ENCODE data around the gene BEAN1.
A peak's percentile ranks its signal among the peaks of the same experiment; 100 is the strongest.

The BEAN1 gene

DNA sequence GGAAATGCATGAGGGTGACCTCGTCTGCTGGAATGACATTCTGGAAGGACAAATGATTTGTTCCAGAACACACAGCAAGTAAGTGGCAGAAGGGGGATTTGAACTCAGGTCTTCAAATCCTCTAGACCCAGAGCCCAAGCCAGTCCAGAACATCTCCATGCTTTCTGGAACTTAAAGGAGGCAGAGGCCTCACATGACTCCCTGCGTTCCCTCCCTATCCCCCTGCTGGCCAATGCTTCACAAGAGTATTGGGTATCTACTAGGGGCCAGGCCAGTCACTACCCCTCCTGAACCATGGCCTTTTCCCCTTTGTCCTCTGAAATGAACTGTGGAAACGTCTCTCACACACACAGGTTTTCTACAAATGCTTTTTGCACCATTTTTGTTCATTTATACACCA lies 7.6 kb upstream of the BEAN1 start:
- no peak overlapping the region for H3K4me3 ChIP-seq (ENCODE audit: low read depth, low read length)
- in situ Hi-C loops (cut with HindIII; ENCODE audit: low sequenced_read_pairs): no loop called here
- DNase-seq (ENCODE audit: low read depth, low spot score): no peak
- TF ChIP-seq, protein P1, sequence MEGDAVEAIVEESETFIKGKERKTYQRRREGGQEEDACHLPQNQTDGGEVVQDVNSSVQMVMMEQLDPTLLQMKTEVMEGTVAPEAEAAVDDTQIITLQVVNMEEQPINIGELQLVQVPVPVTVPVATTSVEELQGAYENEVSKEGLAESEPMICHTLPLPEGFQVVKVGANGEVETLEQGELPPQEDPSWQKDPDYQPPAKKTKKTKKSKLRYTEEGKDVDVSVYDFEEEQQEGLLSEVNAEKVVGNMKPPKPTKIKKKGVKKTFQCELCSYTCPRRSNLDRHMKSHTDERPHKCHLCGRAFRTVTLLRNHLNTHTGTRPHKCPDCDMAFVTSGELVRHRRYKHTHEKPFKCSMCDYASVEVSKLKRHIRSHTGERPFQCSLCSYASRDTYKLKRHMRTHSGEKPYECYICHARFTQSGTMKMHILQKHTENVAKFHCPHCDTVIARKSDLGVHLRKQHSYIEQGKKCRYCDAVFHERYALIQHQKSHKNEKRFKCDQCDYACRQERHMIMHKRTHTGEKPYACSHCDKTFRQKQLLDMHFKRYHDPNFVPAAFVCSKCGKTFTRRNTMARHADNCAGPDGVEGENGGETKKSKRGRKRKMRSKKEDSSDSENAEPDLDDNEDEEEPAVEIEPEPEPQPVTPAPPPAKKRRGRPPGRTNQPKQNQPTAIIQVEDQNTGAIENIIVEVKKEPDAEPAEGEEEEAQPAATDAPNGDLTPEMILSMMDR (IDR thresholded peaks at IDR 0.05; ENCODE audit: low read depth, low read length): no peak

DNA sequence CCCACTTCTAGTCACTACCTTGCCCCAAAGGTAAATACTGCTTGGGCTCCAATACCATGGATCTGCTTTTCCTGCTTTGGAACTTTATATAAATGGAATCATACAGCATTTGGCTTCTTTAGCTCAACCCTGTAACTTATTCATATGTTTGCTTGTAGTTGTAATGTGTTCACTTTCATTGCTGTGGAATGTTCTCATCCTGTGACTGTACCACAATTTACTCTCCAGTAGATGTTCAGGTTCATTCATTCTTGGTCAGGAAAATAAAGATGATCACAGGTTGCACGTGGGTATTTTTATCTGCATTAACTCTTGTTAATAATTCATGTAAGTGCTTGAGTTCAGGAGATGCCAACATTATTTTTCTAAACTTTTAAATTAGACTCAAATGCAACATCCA lies 6.7 kb upstream of the BEAN1 start:
- in situ Hi-C loops (cut with HindIII; ENCODE audit: low sequenced_read_pairs): no loop called here
- peak; percentile 19 for DNase-seq (ENCODE audit: low read depth, low spot score)
- TF ChIP-seq, protein P1 (IDR thresholded peaks at IDR 0.05; ENCODE audit: low read depth, low read length): no peak
- no peak overlapping the region for H3K4me3 ChIP-seq (ENCODE audit: low read depth, low read length)

DNA sequence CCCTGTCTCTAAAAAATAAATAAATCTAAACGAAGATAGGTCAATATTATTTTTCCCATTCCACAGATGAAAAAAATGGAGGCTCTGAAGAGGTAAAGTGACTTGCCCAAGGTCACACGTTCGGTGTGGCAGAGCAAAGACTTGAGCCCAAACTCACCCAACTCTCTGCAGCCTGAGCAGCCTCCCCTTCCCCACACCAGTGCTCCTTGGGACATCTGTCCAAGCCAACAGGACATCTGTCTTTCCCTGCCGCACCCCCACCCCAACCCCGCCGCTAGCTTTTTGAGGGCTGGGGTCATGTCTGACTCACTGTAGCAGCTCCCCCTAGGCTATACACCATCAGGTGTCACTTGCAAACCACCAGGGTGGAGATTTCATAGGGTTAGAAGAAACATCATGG lies 5.2 kb upstream of the BEAN1 start:
- no peak overlapping the region for H3K4me3 ChIP-seq (ENCODE audit: low read depth, low read length)
- in situ Hi-C loops (cut with HindIII; ENCODE audit: low sequenced_read_pairs): no loop called here
- TF ChIP-seq, protein P1 (IDR thresholded peaks at IDR 0.05; ENCODE audit: low read depth, low read length): no peak
- DNase-seq (ENCODE audit: low read depth, low spot score): no peak

- no peak overlapping the region for H3K4me3 ChIP-seq (ENCODE audit: low read depth, low read length)
- in situ Hi-C loops (cut with HindIII; ENCODE audit: low sequenced_read_pairs): no loop called here
- DNase-seq (ENCODE audit: low read depth, low spot score): no peak
- TF ChIP-seq, protein P1 (IDR thresholded peaks at IDR 0.05; ENCODE audit: low read depth, low read length): no peak
These were observed 4.7 kb upstream of the BEAN1 start for GRCh38 chr16:66422366-66422765.

GRCh38 chr16:66423177-66423576 lies 3.9 kb upstream of the BEAN1 start:
- TF ChIP-seq, protein P1 (IDR thresholded peaks at IDR 0.05; ENCODE audit: low read depth, low read length): no peak
- DNase-seq (ENCODE audit: low read depth, low spot score): no peak
- H3K4me3 ChIP-seq (ENCODE audit: low read depth, low read length): no peak overlapping the region
- in situ Hi-C loops (cut with HindIII; ENCODE audit: low sequenced_read_pairs): no loop called here

DNA sequence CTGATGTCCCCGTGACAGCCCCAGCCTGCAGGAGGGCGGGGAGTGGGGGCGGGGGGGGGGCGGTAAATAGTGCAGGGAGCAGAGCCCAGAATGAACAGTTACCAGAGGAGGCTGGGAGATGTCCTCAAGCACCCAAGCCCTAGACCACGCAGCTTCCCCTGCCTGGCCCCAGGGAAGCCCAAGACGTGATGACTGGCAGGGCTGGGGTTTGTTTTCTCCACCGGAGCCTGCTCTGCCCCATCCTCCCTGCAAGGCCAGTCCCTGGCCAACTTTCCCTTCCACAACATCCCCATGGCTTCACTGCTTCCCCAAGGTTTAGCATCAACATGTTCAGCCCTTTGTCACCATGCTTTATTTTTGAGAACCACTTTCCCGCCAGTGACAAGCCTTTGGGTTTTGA lies 1.4 kb upstream of the BEAN1 start:
- DNase-seq (ENCODE audit: low read depth, low spot score): no peak
- TF ChIP-seq, protein P1 (IDR thresholded peaks at IDR 0.05; ENCODE audit: low read depth, low read length): no peak
- in situ Hi-C loops (cut with HindIII; ENCODE audit: low sequenced_read_pairs): no loop called here
- no peak overlapping the region for H3K4me3 ChIP-seq (ENCODE audit: low read depth, low read length)
